H7 (cell line): ENCODE measurements around the gene MAPK4. TPM values are rescaled to one million over a fixed set of nuclear protein-coding genes. Genes with fewer than 3 reads are reported as not detected.

ENCODE experiments used
- DNase-seq: peaks from one replicate; pipeline ENCODE4 v3.0.0; 2012
- H3K27me3 ChIP-seq: 2 replicates; pipeline ENCODE4 v1.6.0; 2011; ENCODE audit warnings: mild to moderate bottlenecking, low read length; ENCODE audit not compliant: control insufficient read depth, insufficient read depth
- H3K36me3 ChIP-seq: replicated peaks from 2 replicates; pipeline ENCODE4 v1.5.1; 2011; ENCODE audit warnings: low read length; ENCODE audit not compliant: control insufficient read depth, insufficient read depth
- H3K4me3 ChIP-seq: 2 replicates; pipeline ENCODE4 v1.5.1; 2011; ENCODE audit warnings: low read depth, mild to moderate bottlenecking, control low read depth, low read length, moderate library complexity; ENCODE audit not compliant: insufficient read depth
- total RNA-seq: library from RNA; depleted of rRNA; stranded (reverse); fragments of >200 nt; shearing (Covaris generic); gene quantifications from 2 replicates; pipeline ENCODE4 v1.2.3, GENCODE V29; 2014

Gene MAPK4
- total RNA-seq, 1 experiment from 2014 or later, result 2.7 TPM

DNA sequence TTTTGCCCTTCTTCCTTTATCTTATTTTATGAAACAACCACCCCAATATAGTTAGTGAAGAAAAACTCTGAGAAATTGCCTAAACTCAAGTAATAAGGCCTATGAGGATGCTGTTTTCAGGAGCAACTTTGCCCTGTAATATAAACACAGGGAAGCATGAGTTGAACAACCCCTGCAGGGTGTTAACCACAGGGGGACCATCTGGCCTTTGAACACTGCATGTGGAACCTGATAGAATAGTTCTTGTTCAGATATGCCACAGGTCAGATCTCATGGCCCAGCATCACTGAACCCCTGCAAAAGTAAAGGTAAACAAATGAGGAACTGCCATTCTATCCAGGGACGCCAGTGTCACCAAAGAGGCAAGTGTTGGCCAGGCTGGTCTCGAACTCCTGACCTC, 82.6 kb downstream of the MAPK4 start:
- no peaks in the 10 kb centered on the region for H3K36me3 ChIP-seq
- no peaks in the 10 kb centered on the region for H3K27me3 ChIP-seq
- no peak for DNase-seq
- H3K4me3 ChIP-seq, result no peak overlapping the region

DNA sequence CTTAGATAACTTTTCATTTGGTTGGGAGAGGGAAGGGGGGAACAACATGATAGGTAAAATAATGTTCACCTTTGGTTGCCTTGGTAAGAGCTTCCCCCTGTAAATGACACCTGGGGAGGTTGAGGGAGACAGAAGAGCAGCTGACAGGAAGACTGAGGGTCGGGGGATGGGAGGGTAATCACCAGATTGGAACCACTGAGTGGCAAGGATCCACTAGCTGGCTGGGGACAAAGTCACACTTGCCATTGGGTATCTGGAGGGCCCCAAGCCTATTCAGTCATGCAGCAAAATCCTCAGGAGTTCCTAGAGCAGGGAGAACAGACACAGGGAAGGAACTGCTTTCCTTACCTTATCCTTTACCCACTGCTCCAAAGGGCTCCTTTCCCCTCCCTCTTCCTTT, 84.3 kb downstream of the MAPK4 start:
- no peaks in the 10 kb centered on the region for H3K36me3 ChIP-seq
- DNase-seq, result no peak

DNA sequence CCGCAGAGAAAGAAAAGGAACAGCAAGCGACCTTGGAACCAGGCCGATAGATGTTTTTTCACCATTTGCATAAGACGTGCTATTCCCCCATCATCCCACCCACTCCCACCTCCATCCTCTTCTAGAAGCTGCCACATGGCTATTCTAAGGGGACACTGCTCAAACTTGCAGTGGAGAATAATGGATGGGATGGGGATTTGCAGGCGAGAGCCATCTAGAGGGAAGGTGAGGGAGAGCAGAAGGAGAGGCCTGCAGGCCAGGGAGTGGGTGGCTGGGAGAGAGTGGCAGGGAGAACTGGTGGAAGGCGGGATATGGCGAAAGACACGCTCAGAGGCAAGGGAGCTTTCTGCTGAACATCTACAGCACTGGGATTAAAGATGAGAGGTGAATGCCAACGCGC, 84.9 kb downstream of the MAPK4 start:
- peak; percentile 66 for DNase-seq
- no peaks in the 10 kb centered on the region for H3K27me3 ChIP-seq
- no peaks in the 10 kb centered on the region for H3K36me3 ChIP-seq
- no peak overlapping the region for H3K4me3 ChIP-seq

More for the DNA sequence above, 84.3 kb downstream of the MAPK4 start:
- Histone ChIP-seq H3K4me3 (no peak overlapping the region), H3K27me3 (no peaks in the 10 kb centered on the region)

DNA sequence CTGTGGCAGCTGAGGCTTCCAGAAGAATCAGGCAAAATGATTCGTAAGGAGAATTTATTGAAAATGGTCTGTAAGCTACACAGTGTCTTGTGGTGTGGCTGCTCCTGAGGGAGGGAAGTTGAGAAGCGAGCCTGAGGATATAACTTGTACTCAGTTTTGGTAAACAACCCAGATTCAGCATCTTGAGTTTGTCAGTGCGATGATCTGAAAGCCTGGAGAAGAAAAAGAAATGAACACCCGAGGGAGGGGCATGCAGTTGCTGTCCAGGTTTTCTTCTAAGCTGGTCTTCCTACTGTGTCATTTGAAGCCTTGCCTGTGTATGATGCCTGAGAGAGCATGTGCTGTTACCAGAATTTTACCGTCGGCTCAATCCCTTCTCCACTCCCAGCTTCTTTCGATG, 87.3 kb downstream of the MAPK4 start:
- H3K27me3 ChIP-seq, result no peaks in the 10 kb centered on the region
- H3K4me3 ChIP-seq, result no peak overlapping the region
- DNase-seq, result no peak
- no peaks in the 10 kb centered on the region for H3K36me3 ChIP-seq

DNA sequence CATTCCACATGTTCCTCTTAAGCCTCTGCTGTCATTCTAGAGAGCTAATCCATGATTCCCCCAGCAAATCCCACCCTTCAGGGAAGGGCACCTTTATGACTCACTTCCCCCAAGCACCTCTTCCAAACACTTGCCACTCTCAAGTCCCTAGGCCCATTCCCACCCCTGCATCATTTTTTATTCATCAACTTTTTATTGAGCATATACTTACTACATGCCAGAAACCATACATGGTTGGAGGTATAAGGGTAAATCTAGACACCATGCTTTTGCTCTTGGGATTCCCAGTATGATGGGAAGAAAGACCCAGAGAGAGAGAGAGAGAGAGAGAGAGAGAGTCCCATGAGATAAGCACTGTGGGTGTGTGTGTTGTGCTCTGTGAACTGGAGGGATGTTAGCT, 87.9 kb downstream of the MAPK4 start:
- Histone ChIP-seq H3K36me3 (no peaks in the 10 kb centered on the region), H3K4me3 (no peak overlapping the region), H3K27me3 (no peaks in the 10 kb centered on the region)
- DNase-seq, result no peak

DNA sequence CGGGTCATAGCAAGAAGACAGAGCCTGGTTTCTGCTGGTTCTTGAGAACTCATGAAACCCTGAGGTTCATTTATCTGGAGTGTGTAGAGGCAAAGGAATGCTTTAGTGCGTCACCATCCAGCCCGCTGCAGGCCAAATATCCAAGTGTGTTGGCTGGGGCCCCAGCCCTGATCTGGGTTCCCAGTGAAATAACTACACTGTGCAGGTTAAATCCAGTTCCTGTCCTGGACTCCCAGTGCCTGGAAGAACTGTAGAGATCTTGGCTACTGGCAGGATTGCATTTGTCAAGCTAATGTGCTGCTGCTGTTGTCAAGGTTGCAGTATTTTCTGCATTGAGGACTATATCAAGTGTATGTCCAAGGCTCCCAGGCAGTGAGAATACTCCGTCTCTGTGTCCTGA, 89.9 kb downstream of the MAPK4 start:
- Histone ChIP-seq H3K4me3 (no peak overlapping the region), H3K27me3 (no peaks in the 10 kb centered on the region), H3K36me3 (no peaks in the 10 kb centered on the region)
- no peak for DNase-seq

DNA sequence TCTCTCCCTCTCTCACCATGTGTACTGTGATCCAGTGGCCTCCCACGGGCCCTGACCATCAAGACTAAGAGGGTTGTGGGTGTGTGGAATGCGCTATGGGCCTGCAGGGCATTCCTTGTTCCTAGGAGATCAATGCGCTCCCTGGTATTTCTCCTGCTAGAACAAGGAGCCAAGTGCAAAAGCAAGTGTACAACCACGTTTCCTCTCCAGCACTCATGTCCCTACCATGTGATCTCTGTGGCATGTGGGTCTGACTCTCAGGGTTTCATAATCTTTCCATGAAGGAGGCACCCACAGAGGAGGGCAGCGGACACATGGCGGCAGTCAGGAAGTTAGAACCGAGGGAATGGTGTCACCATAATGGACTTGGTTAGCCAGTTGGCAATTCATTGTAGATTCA, 91.4 kb downstream of the MAPK4 start:
- H3K36me3 ChIP-seq, result no peaks in the 10 kb centered on the region
- no peak overlapping the region for H3K4me3 ChIP-seq
- H3K27me3 ChIP-seq, result no peaks in the 10 kb centered on the region
- DNase-seq, result no peak

DNA sequence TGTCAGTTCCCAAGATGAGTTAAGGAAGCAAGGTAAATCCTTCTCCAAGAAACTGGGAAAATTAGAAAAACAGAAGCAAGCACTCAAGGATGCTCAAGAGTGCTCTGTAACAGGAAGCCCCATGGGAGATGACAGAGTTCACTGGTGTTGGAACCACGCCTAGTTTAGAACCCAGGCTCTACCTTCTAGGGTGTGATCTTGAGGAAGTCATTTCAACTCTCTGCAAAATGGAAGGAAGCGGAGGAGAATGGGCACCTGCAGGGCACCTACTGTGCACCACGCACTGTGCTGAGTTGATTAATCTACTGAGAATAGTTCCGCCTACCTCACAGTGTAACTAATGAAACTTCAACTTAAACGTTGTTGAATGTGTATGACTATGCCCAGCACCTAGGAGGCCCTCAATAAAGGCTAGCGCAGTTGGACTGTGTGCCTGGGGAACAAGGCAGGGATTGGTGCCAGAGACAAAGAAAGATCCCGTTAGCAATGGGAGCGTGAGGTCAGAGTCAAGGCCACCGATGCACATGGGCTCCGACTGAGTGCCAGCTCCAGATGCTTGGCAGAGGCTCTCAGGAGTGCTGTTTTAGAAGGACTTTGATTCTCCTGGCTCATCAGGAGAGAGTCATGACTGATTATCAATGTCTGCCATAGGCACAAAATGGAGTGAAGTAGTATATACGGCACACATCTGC, 93.7 kb downstream of the MAPK4 start:
- no peak overlapping the region for H3K4me3 ChIP-seq
- H3K36me3 ChIP-seq, result no peaks in the 10 kb centered on the region
- H3K27me3 ChIP-seq, result no peaks in the 10 kb centered on the region
- DNase-seq, result no peak

DNA sequence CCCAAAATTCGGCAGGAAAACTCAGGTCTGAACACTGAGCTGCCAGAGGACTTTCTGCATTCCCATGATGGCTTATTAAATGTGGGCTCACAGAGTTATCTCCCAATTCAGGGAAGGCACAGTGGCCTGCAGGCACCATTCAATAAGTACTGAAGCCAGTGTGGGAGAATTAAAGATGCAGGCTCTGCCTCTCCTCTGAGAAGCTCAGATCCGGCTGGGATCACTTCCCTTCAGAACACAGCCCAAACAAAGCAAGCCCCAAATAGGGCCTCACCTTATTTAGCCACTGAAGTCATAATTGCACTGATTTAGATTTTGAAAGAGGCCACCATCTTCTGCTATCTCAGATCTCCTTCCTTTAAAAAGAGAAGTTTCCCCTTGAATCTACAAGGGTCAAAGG, 94.3 kb downstream of the MAPK4 start:
- no peak for DNase-seq
- Histone ChIP-seq H3K4me3 (no peak overlapping the region), H3K27me3 (no peaks in the 10 kb centered on the region), H3K36me3 (no peaks in the 10 kb centered on the region)

DNA sequence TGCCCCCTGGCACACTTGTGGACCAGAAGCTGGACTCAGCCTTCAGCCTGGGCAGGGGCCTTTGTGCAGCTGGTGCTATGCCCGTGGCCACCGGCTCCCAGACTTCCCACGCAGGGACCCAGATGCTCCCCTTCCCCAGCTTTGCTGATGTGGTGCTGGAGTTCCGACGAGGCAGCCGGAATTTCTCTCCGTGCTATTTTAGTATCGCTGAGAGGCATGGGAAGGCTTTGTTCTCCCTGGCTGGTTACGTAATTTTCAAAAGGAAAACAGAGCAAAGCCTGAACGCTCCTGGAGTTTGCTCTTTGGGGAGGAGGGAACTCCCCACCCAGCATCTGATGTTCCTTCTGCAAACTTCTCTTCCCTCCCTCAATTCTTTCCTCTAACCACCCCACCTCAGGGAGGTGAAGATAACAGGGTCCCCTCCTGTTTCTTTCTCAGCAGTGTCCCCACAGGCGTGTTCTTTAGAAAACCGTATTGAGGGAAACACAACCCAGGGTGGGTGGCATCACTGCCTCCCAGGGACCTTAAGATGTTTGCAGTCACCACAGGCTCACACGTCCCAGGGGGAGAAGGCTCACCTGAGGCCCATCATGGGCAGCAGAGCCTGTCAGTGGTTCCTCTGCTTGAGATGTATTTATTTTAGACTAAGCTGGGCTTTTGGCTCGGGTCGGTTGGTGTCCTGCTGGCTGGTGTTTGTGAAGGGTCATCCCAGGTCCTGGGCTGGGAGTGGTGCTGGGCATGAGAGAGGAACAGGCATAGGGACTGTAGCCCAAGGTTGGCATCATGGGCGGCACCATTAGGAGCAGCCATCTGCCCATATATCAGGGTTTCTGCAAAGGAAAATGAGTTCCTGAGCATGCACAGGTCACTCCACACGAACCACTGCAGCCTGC, 95.0 kb downstream of the MAPK4 start:
- no peak overlapping the region for H3K4me3 ChIP-seq
- no peak for DNase-seq
- H3K27me3 ChIP-seq, result no peaks in the 10 kb centered on the region
- H3K36me3 ChIP-seq, result no peaks in the 10 kb centered on the region

DNA sequence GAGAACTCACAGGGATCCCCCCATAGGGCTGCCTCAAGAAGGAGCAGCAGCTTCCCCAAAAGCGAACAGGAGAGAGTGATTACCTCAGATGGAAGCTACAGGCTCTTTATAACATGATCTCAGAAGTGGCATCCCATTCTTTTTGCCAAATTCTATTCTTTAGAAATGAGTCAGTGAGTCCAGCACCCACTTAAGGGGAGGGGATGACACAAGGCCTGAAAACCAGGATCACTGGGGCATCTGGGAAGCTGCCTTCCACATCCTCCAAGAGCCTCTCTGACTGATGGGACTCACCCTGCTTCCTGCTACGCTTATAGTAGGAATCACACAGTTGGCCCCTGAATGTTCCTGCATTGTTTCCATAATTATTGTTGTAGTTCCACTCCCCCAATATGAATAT, 96.5 kb downstream of the MAPK4 start:
- no peaks in the 10 kb centered on the region for H3K36me3 ChIP-seq
- DNase-seq, result no peak
- H3K4me3 ChIP-seq, result no peak overlapping the region
- no peaks in the 10 kb centered on the region for H3K27me3 ChIP-seq

DNA sequence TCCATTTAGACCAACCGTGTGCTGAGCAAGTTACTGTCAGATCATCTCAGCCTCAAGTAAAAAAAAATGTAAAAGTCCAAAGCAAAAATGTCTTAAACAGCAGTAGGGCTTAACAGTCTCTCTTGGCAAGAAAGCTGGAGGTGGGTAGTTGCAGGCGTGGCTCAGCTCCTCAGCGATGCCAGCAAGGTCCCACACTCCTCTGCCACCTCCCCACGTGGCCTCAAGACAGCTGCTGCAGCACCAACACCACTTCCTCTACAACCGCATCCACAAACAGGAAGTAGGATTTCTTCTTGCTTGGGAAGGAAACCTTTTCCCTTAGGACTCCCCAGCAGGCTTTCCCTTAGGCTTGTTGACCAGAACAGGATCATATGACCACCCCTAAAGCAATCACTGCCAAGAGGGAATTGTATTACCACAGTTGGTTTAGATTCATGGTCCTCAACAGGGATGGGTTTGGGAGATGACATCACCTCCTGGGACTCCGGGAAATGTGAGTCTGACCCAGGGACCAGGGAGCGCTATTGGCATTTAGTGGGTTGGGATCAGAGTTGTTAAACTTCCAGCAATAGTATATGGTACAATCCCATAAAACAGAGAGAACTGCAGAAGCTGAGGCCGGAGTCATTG, 97.1 kb downstream of the MAPK4 start:
- no peak overlapping the region for H3K4me3 ChIP-seq
- no peak for DNase-seq
- no peaks in the 10 kb centered on the region for H3K27me3 ChIP-seq
- no peaks in the 10 kb centered on the region for H3K36me3 ChIP-seq

DNA sequence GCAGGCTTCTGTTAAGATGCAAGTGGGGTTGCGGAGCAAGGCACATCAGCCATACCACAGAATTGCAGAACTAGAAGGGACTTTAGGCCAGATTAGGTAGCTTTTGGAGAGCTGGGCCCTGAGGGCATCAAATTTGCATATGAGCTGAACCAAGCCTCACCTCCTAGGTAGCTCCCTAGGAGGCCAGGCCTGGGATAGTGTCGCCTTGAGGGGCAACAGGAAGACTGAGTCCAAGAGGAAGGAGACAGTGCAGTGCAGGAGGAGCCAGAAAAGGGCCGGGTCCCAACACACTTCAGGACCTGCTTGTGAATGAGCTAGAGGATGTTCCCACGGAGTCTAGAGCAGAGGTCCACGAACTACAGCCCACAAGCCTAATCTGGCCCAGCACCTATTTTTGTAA, 98.7 kb downstream of the MAPK4 start:
- DNase-seq, result no peak
- no peak overlapping the region for H3K4me3 ChIP-seq
- no peaks in the 10 kb centered on the region for H3K27me3 ChIP-seq
- no peaks in the 10 kb centered on the region for H3K36me3 ChIP-seq

DNA sequence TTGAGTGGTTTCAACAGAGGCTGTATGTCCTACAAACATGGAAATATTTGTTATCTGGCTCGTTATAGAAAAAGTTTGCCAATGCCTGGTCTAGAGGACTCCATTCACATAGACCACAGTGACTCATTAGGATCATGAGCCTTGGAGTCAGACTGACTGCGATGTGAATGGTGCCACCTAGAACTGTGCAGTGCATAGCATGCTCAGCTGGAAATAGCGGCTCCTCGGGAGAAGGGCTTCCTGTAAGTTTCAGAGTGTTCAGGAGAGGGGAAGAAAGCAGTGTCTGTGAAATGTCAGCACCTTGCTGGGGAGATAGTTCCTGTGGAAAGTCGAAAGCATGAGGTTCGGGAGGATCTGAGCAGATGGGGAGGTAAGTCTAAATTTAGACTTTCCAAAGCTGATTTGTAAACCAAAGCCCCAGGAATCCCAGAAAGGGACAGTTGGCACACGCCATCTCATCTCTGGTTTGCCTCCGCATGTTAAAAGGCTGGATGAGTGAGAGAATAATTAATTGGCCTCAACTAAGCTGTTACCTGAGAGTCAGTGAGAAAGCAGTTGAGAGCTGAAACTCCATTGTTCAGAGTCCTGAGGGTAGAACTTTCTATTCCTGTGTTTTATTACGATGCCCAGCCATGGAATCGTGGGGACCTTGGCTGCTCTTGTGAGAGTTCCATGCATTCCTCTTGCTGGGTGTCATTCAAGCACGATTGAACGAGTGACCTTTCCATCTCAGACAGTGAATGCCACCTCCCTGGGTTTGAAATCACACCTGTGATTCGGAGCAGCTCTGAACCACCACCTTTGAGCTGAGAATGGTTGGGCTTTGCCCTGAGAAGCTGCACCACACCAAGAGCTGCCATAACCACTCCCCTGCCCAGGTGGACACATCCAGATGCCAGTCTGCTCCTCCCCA, 99.5 kb downstream of the MAPK4 start:
- Histone ChIP-seq H3K4me3 (no peak overlapping the region), H3K27me3 (no peaks in the 10 kb centered on the region), H3K36me3 (no peaks in the 10 kb centered on the region)
- no peak for DNase-seq
